ENCODE measurements around the gene CADM1.

- TF ChIP-seq CTCF (IDR thresholded peaks at IDR 0.05; ENCODE audit: low read depth, low read length, missing input control) = no peak
- no peak for TF ChIP-seq MAX (IDR thresholded peaks at IDR 0.05)
- no peak for TF ChIP-seq TAF1 (conservative IDR thresholded peaks at IDR 0.05)
Measured at GRCh38 chr11:115501893-115502589, 2.2 kb downstream of the CADM1 start.

All from liver (tissue), 3 donors.